HG02938 (cell line): ENCODE data around the gene ZXDC.
A peak's percentile ranks its signal among the peaks of the same experiment; 100 is the strongest.

Experiments used
- ATAC-seq: cut with Tn5 transposase; IDR thresholded peaks from one replicate; pipeline ENCODE4 v1.9.1; 2021; ENCODE audit warnings: mild to moderate bottlenecking, moderate library complexity; ENCODE audit not compliant: unreplicated experiment

The ZXDC gene, protein sequence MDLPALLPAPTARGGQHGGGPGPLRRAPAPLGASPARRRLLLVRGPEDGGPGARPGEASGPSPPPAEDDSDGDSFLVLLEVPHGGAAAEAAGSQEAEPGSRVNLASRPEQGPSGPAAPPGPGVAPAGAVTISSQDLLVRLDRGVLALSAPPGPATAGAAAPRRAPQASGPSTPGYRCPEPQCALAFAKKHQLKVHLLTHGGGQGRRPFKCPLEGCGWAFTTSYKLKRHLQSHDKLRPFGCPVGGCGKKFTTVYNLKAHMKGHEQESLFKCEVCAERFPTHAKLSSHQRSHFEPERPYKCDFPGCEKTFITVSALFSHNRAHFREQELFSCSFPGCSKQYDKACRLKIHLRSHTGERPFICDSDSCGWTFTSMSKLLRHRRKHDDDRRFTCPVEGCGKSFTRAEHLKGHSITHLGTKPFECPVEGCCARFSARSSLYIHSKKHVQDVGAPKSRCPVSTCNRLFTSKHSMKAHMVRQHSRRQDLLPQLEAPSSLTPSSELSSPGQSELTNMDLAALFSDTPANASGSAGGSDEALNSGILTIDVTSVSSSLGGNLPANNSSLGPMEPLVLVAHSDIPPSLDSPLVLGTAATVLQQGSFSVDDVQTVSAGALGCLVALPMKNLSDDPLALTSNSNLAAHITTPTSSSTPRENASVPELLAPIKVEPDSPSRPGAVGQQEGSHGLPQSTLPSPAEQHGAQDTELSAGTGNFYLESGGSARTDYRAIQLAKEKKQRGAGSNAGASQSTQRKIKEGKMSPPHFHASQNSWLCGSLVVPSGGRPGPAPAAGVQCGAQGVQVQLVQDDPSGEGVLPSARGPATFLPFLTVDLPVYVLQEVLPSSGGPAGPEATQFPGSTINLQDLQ

DNA sequence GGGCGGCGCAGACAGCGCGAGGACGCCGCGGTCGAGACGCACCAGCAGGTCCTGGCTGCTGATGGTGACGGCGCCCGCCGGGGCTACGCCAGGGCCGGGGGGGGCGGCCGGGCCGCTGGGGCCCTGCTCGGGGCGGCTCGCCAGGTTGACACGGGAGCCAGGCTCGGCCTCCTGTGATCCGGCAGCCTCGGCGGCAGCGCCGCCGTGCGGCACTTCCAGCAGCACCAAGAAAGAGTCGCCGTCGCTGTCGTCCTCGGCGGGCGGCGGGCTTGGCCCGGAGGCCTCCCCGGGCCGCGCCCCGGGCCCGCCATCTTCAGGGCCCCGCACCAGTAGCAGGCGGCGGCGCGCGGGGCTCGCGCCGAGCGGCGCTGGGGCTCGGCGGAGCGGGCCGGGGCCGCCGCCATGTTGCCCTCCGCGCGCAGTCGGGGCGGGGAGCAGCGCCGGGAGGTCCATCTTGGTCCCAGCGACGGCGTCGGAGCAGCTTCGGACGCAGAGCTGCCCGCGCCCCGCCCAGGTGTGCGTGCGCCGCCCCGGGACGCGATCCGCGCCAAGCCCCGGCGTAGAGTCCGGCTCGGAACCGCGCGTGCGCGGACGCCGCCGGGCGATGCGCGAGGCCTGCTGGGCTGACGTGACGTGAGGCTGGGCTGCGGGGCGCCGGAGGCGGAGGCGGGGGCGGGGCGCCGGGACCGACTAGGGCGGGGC, at the start of gene ZXDC:
ZXDC (minus strand) TSS at position 479 of the 702 bp plus-strand sequence; CDS start at position 453, 26 bp downstream.
- peak; percentile 68 for ATAC-seq

DNA sequence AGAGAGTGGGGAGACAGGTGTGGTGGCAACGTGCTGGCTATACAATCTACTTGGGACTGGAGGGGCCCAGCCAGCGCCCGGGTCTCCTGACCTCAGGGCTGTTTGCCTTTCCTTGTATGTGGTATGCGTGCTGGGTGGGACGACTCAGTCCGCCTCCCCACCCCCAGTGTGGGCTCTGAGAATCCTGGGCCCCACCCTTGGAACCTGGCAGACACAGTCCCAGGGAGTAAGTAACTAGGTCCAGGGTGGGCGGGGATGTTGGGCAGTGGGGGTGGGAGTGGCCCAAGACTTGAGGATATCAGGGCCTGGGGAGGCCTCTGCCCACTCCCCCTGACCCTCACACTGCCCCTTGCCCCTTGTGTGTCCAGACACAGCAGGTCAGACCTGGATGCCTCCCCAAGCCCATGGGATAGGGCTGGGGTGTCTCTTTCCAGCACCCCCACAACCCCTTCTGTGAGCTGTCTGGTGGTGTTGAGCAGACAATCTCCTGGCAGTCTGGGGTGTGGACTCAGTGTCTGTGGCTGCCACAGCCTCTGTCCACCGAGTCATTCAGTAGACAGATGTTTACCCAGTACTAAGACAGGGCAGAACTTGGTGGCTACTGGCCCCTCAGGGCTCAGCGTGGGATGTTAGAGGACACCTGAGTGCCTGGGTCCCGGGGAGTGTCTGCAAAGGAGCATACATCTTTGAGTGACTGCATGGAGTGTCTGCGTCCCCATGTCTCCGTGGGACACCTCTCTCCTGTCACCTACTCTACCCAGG, 49.6 kb upstream of the ZXDC start:
- ATAC-seq = no peak

DNA sequence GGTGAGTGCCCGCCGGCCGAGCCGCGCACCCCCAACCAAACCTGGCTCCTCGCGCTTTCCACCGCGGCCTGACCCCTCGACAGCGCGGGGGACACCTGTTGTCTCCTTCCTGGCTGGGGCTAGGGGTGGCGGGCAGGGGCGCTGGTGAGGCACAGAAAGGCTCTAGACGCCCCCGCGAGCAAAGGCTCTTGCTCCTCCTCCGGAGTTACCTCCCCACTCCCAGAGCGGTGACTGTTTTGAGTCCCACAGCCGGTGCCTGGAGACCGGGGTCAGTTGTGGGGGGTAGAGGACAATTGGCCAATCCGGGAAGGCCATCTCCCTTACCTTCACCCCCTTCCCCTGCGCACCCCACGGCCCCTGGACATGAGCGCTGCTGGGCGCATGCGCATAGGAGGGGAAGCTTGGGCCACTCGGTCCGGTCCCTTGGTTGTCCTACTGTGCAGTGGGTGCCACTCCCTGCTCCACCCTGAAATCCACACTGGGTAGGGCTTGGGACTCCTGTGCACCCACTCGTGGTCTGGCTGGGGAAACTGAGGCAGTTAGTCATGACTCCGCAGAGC, 48.8 kb upstream of the ZXDC start:
- no peak for ATAC-seq

DNA sequence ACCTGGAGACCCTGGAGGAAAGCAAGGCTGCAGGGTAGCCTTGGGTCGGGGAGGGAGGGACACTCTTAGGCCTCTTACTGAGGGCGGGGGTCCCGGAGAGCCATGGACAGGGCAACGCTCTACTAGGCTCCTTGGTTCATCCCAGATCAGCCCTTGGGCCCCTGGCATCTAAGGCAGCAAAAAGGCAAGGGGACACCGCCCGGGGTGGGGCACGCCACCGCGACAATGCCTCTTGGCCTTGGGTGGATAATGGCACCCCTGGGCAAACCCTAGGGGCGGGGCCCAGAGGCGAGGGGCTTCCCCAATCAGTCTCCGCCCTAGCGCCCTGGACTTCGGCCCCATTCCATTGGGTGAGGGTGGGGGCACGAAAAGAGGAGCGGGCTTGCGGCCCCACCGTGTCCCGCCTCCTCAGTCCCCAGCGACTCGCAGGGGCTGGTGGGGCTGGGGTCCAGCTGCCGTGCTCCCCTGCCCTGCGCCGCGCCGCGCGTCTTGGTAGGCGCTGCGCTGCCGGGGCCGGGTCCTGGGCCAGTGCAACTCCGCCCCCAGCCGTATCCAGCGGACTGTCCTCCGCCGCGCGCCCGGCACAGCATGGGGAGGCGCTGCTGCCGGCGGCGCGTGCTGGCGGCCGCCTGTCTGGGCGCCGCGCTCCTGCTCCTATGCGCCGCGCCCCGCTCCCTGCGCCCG, 48.2 kb upstream of the ZXDC start, which contains the start of gene CHST13:
CHST13 (plus strand) TSS at position 411 of the 684 bp plus-strand sequence; CDS start at position 589, 178 bp downstream.
- ATAC-seq = no peak

DNA sequence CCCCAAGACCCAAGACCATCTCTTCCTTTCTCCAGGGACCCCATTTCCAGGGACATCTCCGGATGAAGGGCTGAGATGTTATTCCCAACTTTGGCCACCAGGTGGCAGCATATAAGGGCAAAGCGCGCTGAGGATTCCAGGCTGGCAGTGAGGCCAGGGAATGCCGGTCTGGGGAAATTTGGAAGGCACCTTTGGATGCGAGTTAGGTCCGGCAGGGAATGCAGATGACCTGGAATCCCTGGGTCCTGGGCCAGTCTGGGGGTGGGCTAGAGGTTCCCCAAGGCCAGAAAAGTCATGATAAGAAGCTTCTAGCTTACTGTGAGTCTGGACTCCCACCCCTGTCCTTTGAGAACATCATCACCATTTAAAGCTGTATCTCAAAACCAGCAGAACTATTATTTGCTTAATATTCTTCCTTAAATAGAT, 46.7 kb upstream of the ZXDC start:
- ATAC-seq = no peak

DNA sequence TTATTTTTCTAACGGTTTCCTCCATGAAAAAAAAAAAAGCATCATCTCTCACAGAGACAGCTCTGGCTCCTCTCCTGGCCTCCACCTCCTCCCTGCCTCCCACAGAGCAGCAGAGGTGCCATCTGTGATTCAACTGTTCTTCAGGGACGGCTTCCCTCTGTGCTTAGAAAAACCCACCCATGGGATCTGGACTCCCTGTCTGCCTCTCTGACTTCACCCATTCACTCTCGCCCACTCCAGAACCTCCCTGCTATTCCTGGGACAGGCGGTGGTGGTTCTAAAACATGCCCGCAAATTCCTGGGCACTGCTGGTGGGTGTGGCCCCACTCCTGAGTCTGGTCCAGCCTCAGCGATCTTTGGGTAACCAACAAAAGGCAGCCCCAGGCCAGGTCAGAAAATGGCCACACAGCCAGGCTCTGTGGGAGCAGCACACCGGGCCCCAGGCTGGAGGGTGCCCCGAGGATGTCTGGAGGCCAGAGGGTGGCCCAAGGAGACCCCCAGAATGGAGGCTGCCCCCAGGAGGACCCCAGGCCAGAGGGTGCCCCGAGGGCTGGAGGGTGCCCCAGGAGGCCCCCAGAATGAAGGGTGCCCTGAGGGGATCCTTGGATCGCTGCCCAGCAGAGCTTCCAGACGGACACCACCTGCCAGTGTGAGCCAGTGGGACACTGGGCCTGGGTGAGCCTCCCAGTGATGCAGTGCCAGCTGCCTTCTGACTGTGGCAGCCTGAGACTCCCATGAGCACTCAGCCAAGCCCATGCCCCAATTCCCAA, 45.6 kb upstream of the ZXDC start:
- ATAC-seq = no peak

DNA sequence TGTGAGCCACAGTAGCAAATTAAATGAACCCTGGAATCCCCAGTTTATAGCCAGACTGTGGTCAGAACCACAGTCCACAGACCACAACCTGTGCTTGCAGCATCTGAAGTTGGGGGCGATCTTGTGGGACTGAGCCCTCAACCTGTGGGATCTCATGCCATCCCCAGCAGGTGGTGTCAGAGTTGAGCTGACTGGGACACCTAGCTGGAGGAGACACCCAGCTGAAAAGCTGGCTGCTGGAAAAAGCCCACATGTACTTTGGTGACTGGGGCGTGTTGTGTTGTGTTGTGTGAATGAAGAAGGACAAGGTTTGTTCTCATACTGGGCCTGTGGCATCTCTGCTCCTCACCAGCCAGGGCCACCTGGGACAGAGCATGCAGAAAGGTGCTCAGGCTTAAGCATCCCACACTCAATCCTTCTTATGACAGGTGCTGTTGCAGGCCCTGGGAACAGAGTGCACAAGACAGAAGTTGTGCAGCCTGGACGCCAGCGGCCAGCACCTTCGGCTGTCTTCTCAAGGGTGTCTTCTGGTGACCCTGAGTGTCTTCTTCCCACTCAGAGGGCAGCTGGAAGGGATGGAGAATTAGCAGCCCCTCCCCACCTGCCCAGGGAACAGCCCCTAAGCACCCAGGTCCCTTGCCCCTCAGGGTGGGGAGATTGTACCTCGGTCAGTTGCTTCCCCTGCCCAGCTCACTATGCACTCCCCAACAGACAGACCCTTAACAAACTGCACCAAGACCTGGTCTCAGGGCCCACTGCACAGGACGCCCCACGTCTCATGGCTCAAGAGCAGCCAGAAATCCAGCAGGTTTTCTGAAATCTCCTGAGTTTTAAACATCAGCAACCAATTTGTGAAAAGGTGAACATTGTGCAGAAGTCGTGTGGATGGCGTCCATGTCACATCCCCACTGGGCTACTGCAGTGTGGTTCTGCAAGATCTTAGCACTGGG, 44.1 kb upstream of the ZXDC start:
- no peak for ATAC-seq

DNA sequence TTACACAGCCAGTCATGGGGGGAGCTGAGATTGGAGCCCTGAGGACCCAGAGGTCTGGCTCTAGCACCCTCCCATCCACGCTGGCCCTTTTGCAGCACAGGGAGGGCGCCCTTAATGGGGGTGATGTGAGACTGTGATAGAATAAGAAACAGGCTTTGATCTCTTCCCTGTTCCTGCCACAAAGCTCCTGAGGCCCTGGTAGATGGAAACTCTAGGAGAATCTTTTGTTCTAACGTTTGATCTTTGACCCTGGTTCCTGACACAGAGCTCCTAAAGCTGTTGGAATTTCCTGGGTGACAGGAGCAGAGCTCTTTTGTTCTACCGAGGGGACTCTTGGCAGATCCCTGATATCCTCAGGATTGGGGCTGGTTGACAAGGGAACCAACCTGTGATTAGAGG, 43.1 kb upstream of the ZXDC start:
- ATAC-seq = no peak

DNA sequence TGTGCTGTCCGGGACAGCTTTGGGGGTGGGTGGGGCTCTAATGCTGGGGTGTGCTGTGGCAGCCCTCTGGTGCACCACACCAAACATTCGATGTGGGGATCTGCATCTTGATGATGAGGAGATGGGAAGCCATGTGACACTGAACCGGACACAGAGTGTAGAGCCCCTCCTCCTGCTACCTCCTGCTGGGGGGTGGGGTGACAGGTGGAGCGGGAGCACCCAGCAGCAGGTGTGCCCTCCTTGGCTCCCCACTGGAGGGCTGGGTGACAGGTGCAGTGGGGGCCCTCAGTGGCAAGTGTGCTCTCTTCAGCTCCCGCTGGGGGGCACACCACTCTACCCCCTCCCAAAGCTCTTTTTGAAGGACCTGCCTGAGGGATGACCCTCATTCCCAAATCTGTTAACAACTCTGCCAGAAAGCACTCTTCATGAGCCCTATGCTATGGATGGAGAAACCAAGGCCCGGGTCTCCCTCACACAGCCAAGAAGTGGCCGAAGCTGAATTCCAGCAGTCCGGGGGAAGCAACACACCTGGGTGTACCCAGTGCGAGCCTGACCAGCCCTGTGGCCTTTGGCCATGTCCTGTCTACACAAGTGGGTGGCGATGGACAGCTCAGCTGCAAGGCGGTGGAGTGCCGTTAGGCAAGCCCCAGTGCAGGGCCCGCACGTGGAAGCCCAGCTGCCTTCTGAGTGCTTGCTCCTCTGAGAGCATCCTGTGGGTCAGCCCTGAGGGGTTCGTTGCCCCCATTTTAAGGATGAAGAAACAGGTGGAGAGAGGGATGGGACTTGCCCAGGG, 42.5 kb upstream of the ZXDC start:
- ATAC-seq = no peak

DNA sequence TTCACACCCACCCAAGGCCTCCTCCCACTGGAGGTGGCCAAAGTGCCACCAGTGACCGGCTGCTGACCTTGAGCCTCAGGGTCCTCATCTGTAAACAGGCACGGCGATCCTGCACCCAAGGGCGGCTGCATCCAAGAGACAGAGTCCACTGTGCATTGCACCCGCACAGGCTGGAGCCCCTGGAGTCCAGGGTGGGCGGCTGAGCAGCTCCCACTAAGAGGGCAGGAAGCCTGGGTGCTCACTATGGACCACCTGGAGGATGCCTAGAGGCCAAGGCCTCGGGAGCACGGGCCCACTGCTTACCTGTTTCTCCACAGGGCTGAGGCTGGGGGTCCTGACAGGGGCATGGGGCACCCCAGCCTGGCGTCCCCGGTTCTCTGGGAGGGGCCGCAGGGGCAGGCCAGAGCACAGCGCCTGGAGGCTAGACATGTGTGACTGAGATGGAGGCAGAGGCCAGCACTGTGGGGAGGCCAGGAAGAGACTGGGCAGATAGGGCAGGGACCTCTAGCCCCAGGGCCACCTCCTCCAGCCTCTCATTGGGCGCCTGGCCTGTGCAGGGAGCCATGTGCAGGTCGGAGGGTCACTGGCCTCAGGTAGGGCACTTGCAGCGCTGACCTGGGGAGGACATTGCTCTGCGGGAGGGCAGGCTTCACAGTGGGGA, 41.7 kb upstream of the ZXDC start, which contains the start of gene UROC1:
UROC1 (minus strand) TSS at position 483 of the 661 bp plus-strand sequence; CDS start at position 429, 54 bp downstream.
- ATAC-seq = no peak

DNA sequence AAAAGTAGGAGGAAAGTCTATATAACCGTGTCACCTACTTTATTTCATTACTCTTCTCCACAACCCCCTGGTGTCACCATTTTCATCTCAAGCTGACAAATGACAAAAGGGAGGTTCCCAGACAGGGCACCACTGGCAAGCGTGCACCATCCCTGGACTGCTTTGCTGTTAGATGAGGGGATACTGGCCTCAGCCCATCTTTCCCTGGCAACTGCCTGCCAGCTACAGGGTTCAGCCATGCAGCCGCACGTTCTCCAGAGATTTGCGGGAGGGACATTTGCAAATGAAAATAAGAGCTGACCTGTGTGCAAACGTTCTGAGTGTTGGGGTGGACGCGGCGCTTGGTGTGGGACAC, 41.2 kb upstream of the ZXDC start:
- ATAC-seq = no peak

DNA sequence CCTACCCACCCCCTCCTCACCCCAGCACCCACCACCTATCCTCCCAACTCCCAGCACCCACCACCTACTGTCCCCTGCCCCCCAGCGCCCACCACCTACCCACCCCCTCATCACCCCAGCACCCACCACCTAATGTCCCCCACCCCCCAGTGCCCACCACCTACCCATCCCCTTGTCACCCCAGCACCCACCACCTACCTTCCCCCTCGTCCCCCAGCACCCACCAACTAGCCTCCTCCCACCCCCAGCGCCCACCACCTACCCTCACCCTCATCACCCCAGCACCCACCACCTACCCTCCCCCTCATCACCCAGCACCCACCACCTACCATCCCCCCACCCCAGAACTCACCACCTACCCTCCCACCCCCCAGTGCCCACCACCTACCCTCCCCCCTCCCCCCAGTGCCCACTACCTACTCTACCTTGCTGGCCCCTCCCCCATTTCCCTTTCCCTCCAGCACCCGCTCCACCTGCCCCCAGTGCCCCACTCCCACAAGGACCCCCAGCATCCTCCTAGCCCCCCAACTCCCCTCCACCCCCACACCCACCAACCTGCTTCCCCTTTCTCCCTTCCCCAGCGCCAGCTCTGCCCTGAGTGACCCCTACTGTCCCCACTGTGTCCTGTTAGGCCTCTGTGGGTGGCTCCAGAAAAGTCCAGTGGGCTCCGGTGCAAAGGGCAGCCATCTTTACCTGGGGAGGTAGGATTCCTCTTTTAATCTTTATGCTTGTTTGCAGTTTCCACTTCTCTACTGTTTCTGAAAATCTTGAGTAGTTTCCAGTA, 40.7 kb upstream of the ZXDC start:
- no peak for ATAC-seq

DNA sequence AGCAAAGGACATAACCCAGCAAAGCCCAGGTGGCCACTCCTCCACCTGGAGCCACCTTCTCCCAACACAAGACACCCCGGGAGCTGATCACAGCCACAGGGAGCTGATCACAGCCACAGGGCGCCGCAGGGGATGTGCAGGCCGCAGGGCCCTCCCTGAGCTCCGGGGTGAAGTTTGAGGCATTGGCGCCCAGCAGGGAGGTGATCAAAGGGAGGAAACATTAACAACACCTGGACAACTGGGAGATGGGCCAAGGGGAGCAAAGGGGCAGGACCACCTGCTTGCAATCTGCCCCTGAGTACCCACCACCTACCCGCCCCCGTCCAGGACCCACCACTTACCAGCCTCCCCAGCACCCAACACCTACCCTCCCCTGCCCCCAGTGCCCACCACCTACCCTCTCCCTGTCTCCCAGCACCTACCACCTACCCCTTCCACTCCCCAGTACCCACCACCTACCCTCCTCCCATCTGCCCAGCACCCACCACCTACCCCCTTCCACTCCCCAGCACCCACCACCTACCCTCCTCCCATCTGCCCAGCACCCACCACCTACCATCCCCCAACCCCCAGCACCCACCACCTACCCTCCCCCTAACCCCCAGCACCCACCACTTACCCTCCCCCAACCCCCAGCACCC, 39.5 kb upstream of the ZXDC start:
- no peak for ATAC-seq

DNA sequence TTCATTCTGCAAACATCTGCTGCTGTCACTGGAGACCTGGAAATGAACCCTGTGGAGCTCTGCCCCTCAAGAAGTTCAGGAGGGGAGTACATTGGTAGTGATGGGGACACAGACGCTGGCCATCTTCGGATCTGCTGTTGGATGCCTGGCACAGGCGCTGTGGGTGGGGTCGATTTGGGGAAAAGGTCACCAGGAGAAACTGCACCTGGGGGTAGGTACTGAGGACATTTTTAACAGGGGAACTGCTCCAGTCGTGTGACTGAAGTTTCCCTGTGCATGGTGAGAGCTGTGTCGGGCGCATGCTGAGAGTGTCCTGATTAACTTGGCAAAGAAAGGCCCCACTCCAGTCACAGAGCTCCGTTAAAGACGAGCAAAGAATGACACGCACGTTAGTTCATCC, 38.5 kb upstream of the ZXDC start:
- no peak for ATAC-seq
